ENCODE results near the gene TUBGCP2.

TUBGCP2 gene

GRCh38 chr10:133252223-133252552, 56.5 kb downstream of the TUBGCP2 start:
- in situ Hi-C loops (cut with MboI; ENCODE audit: low sequenced_read_pairs): no loop called here

GRCh38 chr10:133251388-133252222, 57.1 kb downstream of the TUBGCP2 start:
- in situ Hi-C loops (cut with MboI; ENCODE audit: low sequenced_read_pairs): no loop called here

- in situ Hi-C loops (cut with MboI; ENCODE audit: low sequenced_read_pairs): no loop called here
Measured at GRCh38 chr10:133249975-133250754, 58.5 kb downstream of the TUBGCP2 start.

- in situ Hi-C loops (cut with MboI; ENCODE audit: low sequenced_read_pairs): no loop called here
Measured at GRCh38 chr10:133249094-133249780, 59.4 kb downstream of the TUBGCP2 start.

- in situ Hi-C loops (cut with MboI; ENCODE audit: low sequenced_read_pairs): no loop called here
Measured at GRCh38 chr10:133248334-133248715, 60.3 kb downstream of the TUBGCP2 start.

- in situ Hi-C loops (cut with MboI; ENCODE audit: low sequenced_read_pairs): no loop called here
Measured at GRCh38 chr10:133247681-133248333, 60.9 kb downstream of the TUBGCP2 start.

- in situ Hi-C loops (cut with MboI; ENCODE audit: low sequenced_read_pairs): no loop called here
Measured at GRCh38 chr10:133246236-133246626, 62.4 kb downstream of the TUBGCP2 start.

GRCh38 chr10:133245439-133246235, 63.0 kb downstream of the TUBGCP2 start:
- in situ Hi-C loops (cut with MboI; ENCODE audit: low sequenced_read_pairs): no loop called here

GRCh38 chr10:133243593-133243992, 65.1 kb downstream of the TUBGCP2 start:
- in situ Hi-C loops (cut with MboI; ENCODE audit: low sequenced_read_pairs): no loop called here

GRCh38 chr10:133242611-133243356, 65.9 kb downstream of the TUBGCP2 start:
- in situ Hi-C loops (cut with MboI; ENCODE audit: low sequenced_read_pairs): no loop called here

- in situ Hi-C loops (cut with MboI; ENCODE audit: low sequenced_read_pairs): no loop called here
Measured at GRCh38 chr10:133241501-133242205, 67.0 kb downstream of the TUBGCP2 start.

GRCh38 chr10:133239990-133240389, 68.7 kb downstream of the TUBGCP2 start:
- in situ Hi-C loops (cut with MboI; ENCODE audit: low sequenced_read_pairs): no loop called here

- in situ Hi-C loops (cut with MboI; ENCODE audit: low sequenced_read_pairs): no loop called here
Measured at GRCh38 chr10:133238466-133238804, 70.2 kb downstream of the TUBGCP2 start.

GRCh38 chr10:133237588-133238465, 70.8 kb downstream of the TUBGCP2 start, which contains the start of gene VENTX:
Gene VENTX (plus strand): TSS chr10:133237855. CDS start chr10:133237915, 60 bp downstream.
- in situ Hi-C loops (cut with MboI; ENCODE audit: low sequenced_read_pairs): no loop called here

- in situ Hi-C loops (cut with MboI; ENCODE audit: low sequenced_read_pairs): no loop called here
Measured at GRCh38 chr10:133237241-133237587, 71.5 kb downstream of the TUBGCP2 start.

- in situ Hi-C loops (cut with MboI; ENCODE audit: low sequenced_read_pairs): no loop called here
Measured at GRCh38 chr10:133236401-133237240, 72.1 kb downstream of the TUBGCP2 start.

- in situ Hi-C loops (cut with MboI; ENCODE audit: low sequenced_read_pairs): no loop called here
Measured at GRCh38 chr10:133235932-133236331, 72.7 kb downstream of the TUBGCP2 start.
